ENCODE data around the gene GABRE.
"Not testable (repeated sequence)": the region's sequence is repeated elsewhere in the genome, so short reads cannot be mapped to it uniquely, and the experiment has no call there.

Gene GABRE

GRCh38 chrX:151966236-151966635 lies 8.2 kb downstream of the GABRE start:
- no peak for DNase-seq (ENCODE audit: low read depth)

GRCh38 chrX:151962034-151962433 lies 12.4 kb downstream of the GABRE start:
- DNase-seq (ENCODE audit: low read depth) = no peak

- DNase-seq (ENCODE audit: low read depth) = no peak
Measured at GRCh38 chrX:151958101-151958500, 16.4 kb downstream of the GABRE start.

GRCh38 chrX:151954730-151955129 lies 19.7 kb downstream of the GABRE start:
- DNase-seq (ENCODE audit: low read depth) = no peak

GRCh38 chrX:151938172-151938571 lies 36.3 kb downstream of the GABRE start:
- DNase-seq (ENCODE audit: low read depth) = no peak

- DNase-seq (ENCODE audit: low read depth) = no peak
Measured at GRCh38 chrX:151935358-151935757, 39.1 kb downstream of the GABRE start.

- DNase-seq (ENCODE audit: low read depth) = no peak
Measured at GRCh38 chrX:151929126-151929525, 45.4 kb downstream of the GABRE start.

GRCh38 chrX:151923648-151924047 lies 50.8 kb downstream of the GABRE start:
- DNase-seq (ENCODE audit: low read depth) = no peak

GRCh38 chrX:151922692-151923091 lies 51.8 kb downstream of the GABRE start:
- DNase-seq (ENCODE audit: low read depth) = no peak

GRCh38 chrX:151921866-151922265 lies 52.6 kb downstream of the GABRE start:
- DNase-seq (ENCODE audit: low read depth) = no peak

GRCh38 chrX:151921292-151921691 lies 53.2 kb downstream of the GABRE start:
- no peak for DNase-seq (ENCODE audit: low read depth)

GRCh38 chrX:151920530-151920929 lies 53.9 kb downstream of the GABRE start:
- no peak for DNase-seq (ENCODE audit: low read depth)

- DNase-seq (ENCODE audit: low read depth) = no peak
Measured at GRCh38 chrX:151920101-151920500, 54.4 kb downstream of the GABRE start.

GRCh38 chrX:151919610-151920009 lies 54.9 kb downstream of the GABRE start:
- no peak for DNase-seq (ENCODE audit: low read depth)

- not testable (repeated sequence) for DNase-seq (ENCODE audit: low read depth)
Measured at GRCh38 chrX:151918736-151919135, 55.7 kb downstream of the GABRE start.

- no peak for DNase-seq (ENCODE audit: low read depth)
Measured at GRCh38 chrX:151912780-151913179, 61.7 kb downstream of the GABRE start, which contains the start of gene MAGEA4. Gene MAGEA4 (plus strand): TSS chrX:151912889. CDS start chrX:151923665, 10,776 bp downstream.

GRCh38 chrX:151912221-151912620 lies 62.3 kb downstream of the GABRE start:
- no peak for DNase-seq (ENCODE audit: low read depth)

GRCh38 chrX:151904989-151905388 lies 69.5 kb downstream of the GABRE start:
- no peak for DNase-seq (ENCODE audit: low read depth)

Data from activated T-cell treated with anti-CD3 and anti-CD28 coated beads for 24 hours (primary cell).